Measurements from ENCODE around the gene TRAF2. TPM values are rescaled to one million over a fixed set of nuclear protein-coding genes. Genes with fewer than 3 reads are reported as not detected.

The TRAF2 gene
- total and polyA plus RNA-seq, 9 of the 15 experiments (the other 6 are each of a cell fraction or from before 2014, with no cell fraction given): 0.24 to 45.2 (median 18.0) TPM

- POLR2A ChIA-PET: interaction anchor here (0.6 to 1.0 kb wide), 2 partner anchors 14 to 143 kb away, joined by 3 to 4 read pairs; partner anchors contain the start of gene RABL6
- 25% methylated on average over 7 of the region's 9 CpGs for WGBS (ENCODE audit: insufficient coverage, low coverage, missing lambda C conversion rate)
- in situ Hi-C loops (cut with MboI): no loop called here
- Histone ChIP-seq H2AFZ (ENCODE audit: low read depth, low read length) (peak overlapping the region; percentile 78), H4K20me1 (replicated peaks; ENCODE audit: control insufficient read depth, insufficient read depth, low read length) (0 out of 2 replicates have a peak, but pooled peaks cover 4% of the 10 kb centered on the region), H3K9me3 (replicated peaks; ENCODE audit: control insufficient read depth, insufficient read depth, low read depth, low read length) (no peaks in the 10 kb centered on the region), H3K9me1 (ENCODE audit: control insufficient read depth, insufficient read depth, low read length) (peaks cover 2% of the 10 kb centered on the region), H3K27me3 (ENCODE audit: control insufficient read depth in 2 of 2, insufficient read depth in 2 of 2, low read length in 2 of 2) (peaks cover 2 to 6% of the 10 kb centered on the region in 2 experiments; a peak in 3 of 5 replicates), H3K79me2 (ENCODE audit: control insufficient read depth, insufficient read depth, low read length) (no peaks in the 10 kb centered on the region), H3K4me1 (replicated peaks in 1 of 2; ENCODE audit: control insufficient read depth in 2 of 2, insufficient read depth in 2 of 2, low read length in 2 of 2) (peaks cover 6 to 82% of the 10 kb centered on the region in 2 experiments), H3K27ac (ENCODE audit: extremely low read depth, low read depth, low read length) (no peak overlapping the region), H3K4me3 (peak overlapping the region; percentile 51), H3K9ac (ENCODE audit: insufficient read depth in 1 of 2, low read depth in 2 of 2, low read length in 2 of 2) (peak overlapping the region; percentile 68 to 92; a peak in 3 of 4 replicates), H3K4me2 (ENCODE audit: insufficient read depth, low read length) (peak overlapping the region; percentile 74), H3K36me3 (ENCODE audit: control insufficient read depth, insufficient read depth, low read length) (no peaks in the 10 kb centered on the region)
- intact Hi-C loops (cut with micrococcal nuclease): no loop called here
- CTCF ChIA-PET (ENCODE audit: low intra/inter-chr PET ratio): no interaction called here
- FAIRE-seq: peak; percentile 44
- ATAC-seq: no peak
- BruUV-seq (replicated peaks): no TSS peak
- DNase-seq (ENCODE audit: extremely low read depth in 1 of 4, low spot score in 3 of 4): no peak
- TF ChIP-seq, protein P1, sequence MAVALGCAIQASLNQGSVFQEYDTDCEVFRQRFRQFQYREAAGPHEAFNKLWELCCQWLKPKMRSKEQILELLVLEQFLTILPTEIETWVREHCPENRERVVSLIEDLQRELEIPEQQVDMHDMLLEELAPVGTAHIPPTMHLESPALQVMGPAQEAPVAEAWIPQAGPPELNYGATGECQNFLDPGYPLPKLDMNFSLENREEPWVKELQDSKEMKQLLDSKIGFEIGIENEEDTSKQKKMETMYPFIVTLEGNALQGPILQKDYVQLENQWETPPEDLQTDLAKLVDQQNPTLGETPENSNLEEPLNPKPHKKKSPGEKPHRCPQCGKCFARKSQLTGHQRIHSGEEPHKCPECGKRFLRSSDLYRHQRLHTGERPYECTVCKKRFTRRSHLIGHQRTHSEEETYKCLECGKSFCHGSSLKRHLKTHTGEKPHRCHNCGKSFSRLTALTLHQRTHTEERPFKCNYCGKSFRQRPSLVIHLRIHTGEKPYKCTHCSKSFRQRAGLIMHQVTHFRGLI (CRISPR knock-in tag; IDR thresholded peaks at IDR 0.05): no peak
- TF ChIP-seq ILK (tag; IDR thresholded peaks at IDR 0.05; ENCODE audit: borderline replicate concordance, low read depth) (no peak), RFX1 (IDR thresholded peaks at IDR 0.05) (no peak), CCAR2 (IDR thresholded peaks at IDR 0.05; ENCODE audit: low read depth, low read length) (no peak), ARNT (IDR thresholded peaks at IDR 0.05) (no peak), TAL1 (IDR thresholded peaks at IDR 0.05) (no peak)
Measured at GRCh38 chr9:136950656-136951276, 64.5 kb downstream of the TRAF2 start.
